H1 (cell line): ENCODE measurements around the gene TNC. TPM values are rescaled to one million over a fixed set of nuclear protein-coding genes. Genes with fewer than 3 reads are reported as not detected.

Experiments used
- KDM5A ChIP-seq: fragments of 200-600 bp; IDR thresholded peaks from 2 replicates; pipeline ENCODE4 v1.7.1; 2012; ENCODE audit warnings: mild to moderate bottlenecking, low read length, inconsistent platforms, mixed read lengths
- RAD21 ChIP-seq, 2 experiments: IDR thresholded peaks in 1 of 2; conservative IDR thresholded peaks in 1 of 2; 2 replicates each; pipeline ENCODE4 v1.6.1; 2011; ENCODE audit warnings: low read depth in 2 of 2, low read length in 2 of 2, improper control_type of control experiment in 1 of 2, inconsistent platforms in 1 of 2, mild to moderate bottlenecking in 1 of 2, moderate library complexity in 1 of 2
- SP2 ChIP-seq: IDR thresholded peaks from 2 replicates; pipeline ENCODE4 v1.6.1; 2012; ENCODE audit warnings: mild to moderate bottlenecking, low read length, inconsistent platforms
- polyA plus RNA-seq, 7 experiments: library from polyadenylated mRNA; depleted of rRNA in 3 of 7; stranded (reverse) in 5 of 7; unstranded in 2 of 7; fragments of >200 nt in 5 of 7; fragments of 200-250 nt in 2 of 7; gene quantifications; 1 replicate in 5 of 7; 2 replicates in 1 of 7; 4 replicates in 1 of 7; pipeline versions ENCODE4 v1.2.1 to v1.2.3, GENCODE V29; 2011 to 2013; ENCODE audit warnings: missing spikeins in 2 of 7, mixed read lengths in 2 of 7
- total RNA-seq: library from RNA; stranded (reverse); fragmentation: NEBNext Ultra II Directional; extraction: Animal tissue kit (Norgen Biotek cat#: 25700); gene quantifications from 2 replicates; pipeline ENCODE4 v1.2.1, GENCODE V29; 2021
- TF ChIP-seq, protein P1 (sequence below): IDR thresholded peaks from 2 replicates; pipeline ENCODE4 v1.6.1; 2011; ENCODE audit warnings: low read length, improper control_type of control experiment
- TF ChIP-seq, protein P2 (sequence below), 3 experiments: IDR thresholded peaks; 1 replicate in 2 of 3; 2 replicates in 1 of 3; pipeline versions ENCODE4 v1.5.1 to v1.6.1; 2011; ENCODE audit warnings: low read length in 3 of 3, mild to moderate bottlenecking in 3 of 3, inconsistent platforms in 2 of 3, low read depth in 1 of 3, moderate library complexity in 1 of 3; ENCODE audit not compliant: insufficient read depth in 1 of 3; ENCODE audit errors: control extremely low read depth in 1 of 3

Gene TNC
- total and polyA plus RNA-seq, 2 of the 8 experiments (the other 6 are each of a cell fraction or from before 2014, with no cell fraction given) = 6.2 to 11.4 TPM

DNA sequence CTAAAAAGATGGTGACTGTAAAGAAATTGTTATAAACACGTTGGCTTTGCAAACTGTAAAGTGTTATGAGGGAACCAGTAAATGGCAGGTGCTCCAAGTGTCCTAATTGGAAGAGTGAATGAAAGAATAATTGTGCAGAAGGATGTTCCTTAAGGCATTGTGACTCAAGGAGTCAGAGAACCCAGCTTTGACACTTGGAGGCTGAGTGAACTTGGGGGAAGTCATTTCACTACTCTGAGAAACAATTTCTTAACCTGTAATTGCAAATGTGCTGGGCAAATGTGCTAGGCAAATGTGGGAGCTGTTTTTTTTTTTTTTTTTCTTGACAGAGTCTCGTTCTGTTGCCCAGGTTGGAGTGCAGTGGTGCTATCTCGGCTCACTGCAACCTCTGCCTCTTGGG, 103.5 kb downstream of the TNC start (continued):
- TF ChIP-seq, protein P1, sequence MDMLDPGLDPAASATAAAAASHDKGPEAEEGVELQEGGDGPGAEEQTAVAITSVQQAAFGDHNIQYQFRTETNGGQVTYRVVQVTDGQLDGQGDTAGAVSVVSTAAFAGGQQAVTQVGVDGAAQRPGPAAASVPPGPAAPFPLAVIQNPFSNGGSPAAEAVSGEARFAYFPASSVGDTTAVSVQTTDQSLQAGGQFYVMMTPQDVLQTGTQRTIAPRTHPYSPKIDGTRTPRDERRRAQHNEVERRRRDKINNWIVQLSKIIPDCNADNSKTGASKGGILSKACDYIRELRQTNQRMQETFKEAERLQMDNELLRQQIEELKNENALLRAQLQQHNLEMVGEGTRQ = no peak
- TF ChIP-seq RAD21 (IDR thresholded peaks at IDR 0.05 in 1 of 2, conservative IDR thresholded peaks at IDR 0.05 in 1 of 2; ENCODE audit: low read depth in 2 of 2, low read length in 2 of 2) = no peak
- no peak for TF ChIP-seq SP2
- no peak for TF ChIP-seq KDM5A
- TF ChIP-seq, protein P2, sequence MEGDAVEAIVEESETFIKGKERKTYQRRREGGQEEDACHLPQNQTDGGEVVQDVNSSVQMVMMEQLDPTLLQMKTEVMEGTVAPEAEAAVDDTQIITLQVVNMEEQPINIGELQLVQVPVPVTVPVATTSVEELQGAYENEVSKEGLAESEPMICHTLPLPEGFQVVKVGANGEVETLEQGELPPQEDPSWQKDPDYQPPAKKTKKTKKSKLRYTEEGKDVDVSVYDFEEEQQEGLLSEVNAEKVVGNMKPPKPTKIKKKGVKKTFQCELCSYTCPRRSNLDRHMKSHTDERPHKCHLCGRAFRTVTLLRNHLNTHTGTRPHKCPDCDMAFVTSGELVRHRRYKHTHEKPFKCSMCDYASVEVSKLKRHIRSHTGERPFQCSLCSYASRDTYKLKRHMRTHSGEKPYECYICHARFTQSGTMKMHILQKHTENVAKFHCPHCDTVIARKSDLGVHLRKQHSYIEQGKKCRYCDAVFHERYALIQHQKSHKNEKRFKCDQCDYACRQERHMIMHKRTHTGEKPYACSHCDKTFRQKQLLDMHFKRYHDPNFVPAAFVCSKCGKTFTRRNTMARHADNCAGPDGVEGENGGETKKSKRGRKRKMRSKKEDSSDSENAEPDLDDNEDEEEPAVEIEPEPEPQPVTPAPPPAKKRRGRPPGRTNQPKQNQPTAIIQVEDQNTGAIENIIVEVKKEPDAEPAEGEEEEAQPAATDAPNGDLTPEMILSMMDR (IDR thresholded peaks at IDR 0.05; ENCODE audit: control extremely low read depth in 1 of 3, insufficient read depth in 1 of 3, low read depth in 1 of 3, low read length in 3 of 3) = no peak
